NK-92 (cell line): ENCODE results near the gene FBRSL1.

Experiments
- DNase-seq: peaks from one replicate; lab custom pipeline; 2025; ENCODE audit not compliant: unreplicated experiment; lab: John Stamatoyannopoulos, UW

Gene FBRSL1

GRCh38 chr12:132554845-132555630 is 65.1 kb downstream of the FBRSL1 start:
- DNase-seq, result no peak

DNA sequence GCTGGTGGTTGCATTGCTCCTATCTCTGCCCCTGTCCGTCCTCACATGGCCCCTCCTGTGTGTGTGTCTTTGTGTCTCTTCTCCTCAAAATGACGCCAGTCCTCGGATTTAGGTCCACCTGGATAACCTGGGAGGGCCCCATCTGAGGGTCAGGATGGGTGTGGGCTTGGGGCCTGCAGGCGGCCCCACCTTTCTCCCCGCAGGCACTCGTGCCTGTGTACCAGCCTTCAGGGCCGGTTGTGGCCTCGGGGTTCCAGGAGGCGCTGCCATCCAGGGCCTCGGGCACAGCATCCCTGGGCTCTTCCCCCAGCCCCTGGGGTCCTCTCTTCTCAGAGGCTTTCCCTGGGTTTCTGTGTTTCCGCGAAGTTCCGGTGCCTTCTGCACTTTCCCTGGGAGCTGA is 65.7 kb downstream of the FBRSL1 start:
- no peak for DNase-seq

DNA sequence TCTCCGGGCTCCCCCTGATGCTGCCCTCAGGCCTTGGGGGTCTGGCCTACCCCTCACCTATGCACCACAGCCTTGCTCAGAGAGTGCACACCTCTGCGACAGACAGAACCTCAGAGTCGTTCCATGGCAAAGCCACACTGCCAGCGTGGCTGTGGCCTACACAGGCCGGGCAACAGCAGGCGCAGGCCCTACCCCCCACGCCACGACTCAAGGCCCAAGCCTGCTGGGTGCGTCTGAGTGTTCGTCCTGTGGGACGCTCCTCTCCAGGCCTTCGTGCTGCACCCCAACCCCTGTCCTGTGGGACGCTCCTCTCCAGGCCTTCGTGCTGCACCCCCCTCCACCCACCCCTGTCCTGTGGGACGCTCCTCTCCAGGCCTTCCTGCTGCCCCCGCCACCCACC is 66.3 kb downstream of the FBRSL1 start:
- DNase-seq, result no peak

DNA sequence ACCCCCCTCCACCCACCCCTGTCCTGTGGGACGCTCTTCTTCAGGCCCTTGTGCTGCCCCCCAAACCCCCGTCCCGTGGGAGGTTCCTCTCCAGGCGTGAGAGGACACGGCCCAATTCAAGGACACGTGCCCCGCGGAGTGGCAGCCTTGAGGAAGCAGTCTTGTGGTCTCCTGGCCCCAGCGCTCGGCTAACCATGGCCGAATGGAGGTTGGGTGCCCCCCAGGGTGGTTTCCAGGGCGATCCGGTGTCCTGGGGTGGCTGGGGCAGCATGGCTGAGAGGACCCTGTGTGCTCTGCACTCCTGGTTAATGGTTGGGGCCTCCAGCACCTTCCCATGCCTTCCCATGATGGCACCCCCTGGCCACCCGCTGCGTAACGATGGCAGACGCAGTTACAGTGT is 66.8 kb downstream of the FBRSL1 start:
- no peak for DNase-seq

- DNase-seq, result no peak
Observed at GRCh38 chr12:132557291-132558015, 67.5 kb downstream of the FBRSL1 start.

GRCh38 chr12:132558042-132558856 is 68.3 kb downstream of the FBRSL1 start:
- DNase-seq, result no peak

DNA sequence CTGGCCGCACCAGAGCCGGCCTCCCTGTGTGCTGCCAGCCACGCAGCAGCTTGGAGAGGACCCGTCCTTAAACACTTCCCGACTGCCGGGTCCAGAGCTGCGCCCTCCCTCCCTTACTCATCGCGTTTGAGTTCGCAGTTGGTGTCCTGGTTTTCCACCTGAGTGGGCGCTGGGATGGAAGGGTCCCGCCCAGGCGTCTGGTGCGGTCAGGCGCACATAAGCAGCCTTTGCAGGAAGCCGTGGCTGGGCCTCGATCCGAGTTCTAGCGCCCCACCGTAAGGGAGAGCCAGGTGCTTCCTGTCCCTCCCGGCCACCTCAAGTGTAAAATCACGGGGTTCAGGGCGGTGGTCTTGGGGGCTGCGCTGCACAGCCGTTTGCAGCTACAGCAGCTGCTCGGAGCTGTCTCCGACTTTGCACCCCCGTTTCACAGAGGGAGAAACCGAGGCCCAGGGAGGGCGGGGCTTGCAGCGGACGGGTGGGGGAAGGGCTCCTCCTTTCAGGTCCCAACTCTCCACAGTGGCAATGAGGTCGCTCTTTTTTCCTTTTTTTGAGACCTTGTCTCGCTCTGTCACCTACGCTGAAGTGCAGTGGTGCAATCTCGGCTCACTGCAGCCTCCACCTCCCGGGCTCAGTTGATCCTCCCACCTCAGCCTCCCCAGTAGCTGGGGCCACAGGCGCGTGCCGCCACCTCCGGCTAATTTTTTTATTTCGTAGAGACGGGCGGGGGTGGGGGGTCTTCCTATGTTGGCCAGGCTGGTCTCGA is 69.1 kb downstream of the FBRSL1 start:
- DNase-seq, result no peak

DNA sequence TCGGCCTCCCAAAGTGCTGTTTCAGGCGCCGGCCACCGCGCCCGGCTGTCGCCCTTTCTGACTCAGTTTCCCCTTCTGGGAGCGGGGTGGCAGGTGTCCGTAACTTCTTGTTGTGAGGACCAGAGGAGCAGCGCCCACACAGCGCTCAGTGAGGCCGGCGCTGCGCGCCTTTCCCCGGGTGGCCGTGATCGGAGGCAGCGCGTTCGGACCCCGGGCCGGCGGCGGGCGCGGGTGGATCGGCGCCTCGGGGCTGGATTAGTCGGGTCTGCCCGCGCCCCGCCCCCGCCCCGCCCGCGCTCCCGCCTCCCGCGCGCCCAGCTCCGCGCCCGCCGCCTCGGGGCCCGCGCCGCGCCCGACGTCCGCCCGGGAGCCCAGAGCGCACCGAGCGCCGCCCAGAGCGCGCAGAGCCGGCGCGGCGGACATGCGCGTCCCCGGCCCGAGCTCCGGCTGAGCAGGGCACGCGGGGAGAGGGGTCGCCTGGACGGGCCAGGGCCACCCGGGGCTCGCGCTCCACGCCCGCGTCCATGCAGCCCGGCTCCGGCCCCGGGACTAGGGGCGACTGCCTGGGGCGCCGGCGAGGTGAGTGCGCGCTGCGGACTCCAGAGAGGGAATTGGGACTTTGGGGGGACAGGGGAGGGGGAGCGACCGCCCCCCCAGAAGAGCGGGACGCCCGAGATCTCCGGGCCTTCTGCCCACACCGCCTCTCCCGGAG is 69.9 kb downstream of the FBRSL1 start:
- DNase-seq, result no peak

GRCh38 chr12:132560364-132560613 is 70.3 kb downstream of the FBRSL1 start:
- DNase-seq, result no peak

DNA sequence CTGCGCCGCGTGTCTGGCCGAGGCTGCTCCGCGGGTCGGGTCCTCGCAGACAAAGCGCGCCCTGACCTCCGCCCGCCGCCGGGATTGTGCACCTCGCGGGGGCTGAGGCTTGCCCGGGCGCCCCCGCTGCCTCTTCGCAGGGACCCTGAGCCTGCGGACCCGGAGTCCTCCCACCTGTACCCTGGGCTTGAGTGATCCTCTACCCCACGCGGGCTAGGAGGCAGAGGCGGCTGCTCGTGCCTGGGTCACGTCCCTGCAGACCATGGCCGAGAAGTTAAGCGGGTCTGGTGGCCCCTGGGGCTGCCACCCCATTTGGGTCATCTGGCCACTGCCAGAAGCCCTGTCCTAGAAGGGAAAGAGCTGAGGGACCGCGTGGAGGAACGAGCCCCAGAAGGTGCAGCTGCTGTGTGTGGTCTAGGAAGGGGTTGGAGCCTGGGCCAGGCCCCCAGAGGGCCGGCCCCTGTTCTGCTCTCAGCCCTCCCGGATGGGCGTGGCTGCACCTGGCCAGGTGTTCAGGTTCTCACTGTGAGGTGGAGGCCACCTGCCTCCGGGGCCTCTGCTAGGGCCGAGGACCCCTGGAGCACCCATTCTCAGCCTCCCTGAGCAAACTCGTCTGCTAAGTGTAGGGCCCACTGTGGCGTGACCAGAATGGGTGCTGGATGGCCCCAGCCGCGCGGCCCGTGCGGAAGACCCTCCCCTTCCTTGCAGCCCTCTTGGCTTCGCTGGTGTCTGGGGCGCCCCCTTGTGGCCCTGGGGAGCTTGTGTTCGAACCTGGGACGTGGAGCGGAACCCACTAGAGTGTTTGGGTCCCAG is 70.9 kb downstream of the FBRSL1 start:
- no peak for DNase-seq
